ENCODE data around the gene EPN1. TPM values are rescaled to one million over a fixed set of nuclear protein-coding genes. Genes with fewer than 3 reads are reported as not detected.

EPN1 gene
- total and polyA plus RNA-seq, 9 of the 15 experiments (the other 6 are each of a cell fraction or from before 2014, with no cell fraction given), result 0.08 to 138 (median 12.7) TPM

DNA sequence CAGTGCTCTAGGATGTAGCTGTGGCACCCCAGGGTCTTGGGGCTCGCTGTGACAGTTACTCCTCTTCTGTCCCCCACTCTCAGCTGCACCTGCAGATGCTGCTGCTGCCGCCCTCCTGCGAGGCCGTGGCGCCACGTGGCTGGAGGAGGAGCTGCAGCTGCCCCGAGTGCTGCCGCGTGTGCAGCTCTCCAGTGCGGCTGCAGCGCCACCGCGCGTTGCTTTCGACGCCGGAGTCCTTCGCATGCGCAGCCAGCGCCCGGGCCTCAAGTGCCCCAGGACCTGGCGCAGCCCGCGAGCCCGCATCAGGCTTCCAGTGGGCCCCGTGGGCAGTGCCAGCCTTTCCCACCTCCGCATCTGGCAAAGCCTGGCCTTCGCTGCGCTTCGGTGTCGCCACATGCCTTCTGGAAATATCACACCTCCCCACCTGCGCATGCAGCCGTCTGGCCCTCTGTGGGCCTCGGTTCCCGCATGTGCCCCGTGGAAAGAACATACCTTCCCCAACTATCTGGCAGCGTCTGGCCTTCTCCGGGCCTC is 34.9 kb upstream of the EPN1 start (continued):
- TF ChIP-seq, protein P1, sequence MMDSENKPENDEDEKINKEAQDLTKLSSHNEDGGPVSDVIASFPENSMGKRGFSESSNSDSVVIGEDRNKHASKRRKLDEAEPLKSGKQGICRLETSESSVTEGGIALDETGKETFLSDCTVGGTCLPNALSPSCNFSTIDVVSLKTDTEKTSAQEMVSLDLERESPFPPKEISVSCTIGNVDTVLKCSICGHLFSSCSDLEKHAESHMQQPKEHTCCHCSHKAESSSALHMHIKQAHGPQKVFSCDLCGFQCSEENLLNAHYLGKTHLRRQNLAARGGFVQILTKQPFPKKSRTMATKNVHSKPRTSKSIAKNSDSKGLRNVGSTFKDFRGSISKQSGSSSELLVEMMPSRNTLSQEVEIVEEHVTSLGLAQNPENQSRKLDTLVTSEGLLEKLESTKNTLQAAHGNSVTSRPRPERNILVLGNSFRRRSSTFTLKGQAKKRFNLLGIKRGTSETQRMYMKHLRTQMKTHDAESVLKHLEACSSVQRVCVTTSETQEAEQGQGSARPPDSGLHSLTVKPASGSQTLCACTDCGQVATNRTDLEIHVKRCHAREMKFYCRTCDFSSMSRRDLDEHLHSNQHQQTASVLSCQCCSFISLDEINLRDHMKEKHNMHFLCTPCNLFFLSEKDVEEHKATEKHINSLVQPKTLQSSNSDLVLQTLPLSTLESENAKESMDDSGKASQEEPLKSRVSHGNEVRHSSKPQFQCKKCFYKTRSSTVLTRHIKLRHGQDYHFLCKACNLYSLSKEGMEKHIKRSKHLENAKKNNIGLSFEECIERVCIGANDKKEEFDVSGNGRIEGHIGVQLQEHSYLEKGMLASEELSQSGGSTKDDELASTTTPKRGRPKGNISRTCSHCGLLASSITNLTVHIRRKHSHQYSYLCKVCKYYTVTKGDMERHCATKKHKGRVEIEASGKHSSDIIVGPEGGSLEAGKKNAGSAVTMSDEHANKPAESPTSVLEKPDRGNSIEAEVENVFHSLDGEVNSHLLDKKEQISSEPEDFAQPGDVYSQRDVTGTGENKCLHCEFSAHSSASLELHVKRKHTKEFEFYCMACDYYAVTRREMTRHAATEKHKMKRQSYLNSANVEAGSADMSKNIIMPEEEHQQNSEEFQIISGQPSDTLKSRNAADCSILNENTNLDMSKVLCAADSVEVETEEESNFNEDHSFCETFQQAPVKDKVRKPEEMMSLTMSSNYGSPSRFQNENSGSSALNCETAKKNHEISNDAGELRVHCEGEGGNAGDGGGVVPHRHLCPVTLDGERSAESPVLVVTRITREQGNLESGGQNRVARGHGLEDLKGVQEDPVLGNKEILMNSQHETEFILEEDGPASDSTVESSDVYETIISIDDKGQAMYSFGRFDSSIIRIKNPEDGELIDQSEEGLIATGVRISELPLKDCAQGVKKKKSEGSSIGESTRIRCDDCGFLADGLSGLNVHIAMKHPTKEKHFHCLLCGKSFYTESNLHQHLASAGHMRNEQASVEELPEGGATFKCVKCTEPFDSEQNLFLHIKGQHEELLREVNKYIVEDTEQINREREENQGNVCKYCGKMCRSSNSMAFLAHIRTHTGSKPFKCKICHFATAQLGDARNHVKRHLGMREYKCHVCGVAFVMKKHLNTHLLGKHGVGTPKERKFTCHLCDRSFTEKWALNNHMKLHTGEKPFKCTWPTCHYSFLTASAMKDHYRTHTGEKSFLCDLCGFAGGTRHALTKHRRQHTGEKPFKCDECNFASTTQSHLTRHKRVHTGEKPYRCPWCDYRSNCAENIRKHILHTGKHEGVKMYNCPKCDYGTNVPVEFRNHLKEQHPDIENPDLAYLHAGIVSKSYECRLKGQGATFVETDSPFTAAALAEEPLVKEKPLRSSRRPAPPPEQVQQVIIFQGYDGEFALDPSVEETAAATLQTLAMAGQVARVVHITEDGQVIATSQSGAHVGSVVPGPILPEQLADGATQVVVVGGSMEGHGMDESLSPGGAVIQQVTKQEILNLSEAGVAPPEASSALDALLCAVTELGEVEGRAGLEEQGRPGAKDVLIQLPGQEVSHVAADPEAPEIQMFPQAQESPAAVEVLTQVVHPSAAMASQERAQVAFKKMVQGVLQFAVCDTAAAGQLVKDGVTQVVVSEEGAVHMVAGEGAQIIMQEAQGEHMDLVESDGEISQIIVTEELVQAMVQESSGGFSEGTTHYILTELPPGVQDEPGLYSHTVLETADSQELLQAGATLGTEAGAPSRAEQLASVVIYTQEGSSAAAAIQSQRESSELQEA (IDR thresholded peaks at IDR 0.05; ENCODE audit: low read depth), result no peak
- TF ChIP-seq FOSL1 (tag; conservative IDR thresholded peaks at IDR 0.05) (no peak; the same call in 1 of the 2 replicates), MXI1 (IDR thresholded peaks at IDR 0.05; ENCODE audit: low read depth, low read length) (no peak)
